Erythroblast (primary cell): ENCODE results near the gene HMGXB4.
A peak's percentile ranks its signal among the peaks of the same experiment; 100 is the strongest.

ENCODE experiments used
- GATA1 ChIP-seq: IDR thresholded peaks from 2 replicates; pipeline ENCODE4 v1.6.1; 2011; ENCODE audit warnings: low read depth, mild to moderate bottlenecking, control low read depth, low read length, moderate library complexity
- POLR2A ChIP-seq: IDR thresholded peaks from 2 replicates; pipeline ENCODE4 v1.6.1; 2011; ENCODE audit warnings: mild to moderate bottlenecking, low read length

- TF ChIP-seq POLR2A (peak; percentile 63), GATA1 (no peak)
Observed at GRCh38 chr22:35257321-35258190, at the start of gene HMGXB4.
